Hematopoietic multipotent progenitor cell treated with erythropoietin and hydrocortisone succinate and interleukin-3 and kit ligand, for 4 days (in vitro differentiated cells): Measurements from ENCODE around the gene LYPD5.

ENCODE experiments used
- DNase-seq: peaks from one replicate; pipeline ENCODE4 v3.0.0-alpha.2; 2015

Gene LYPD5

GRCh38 chr19:43749898-43750297 is 52.3 kb downstream of the LYPD5 start:
- no peak for DNase-seq

DNA sequence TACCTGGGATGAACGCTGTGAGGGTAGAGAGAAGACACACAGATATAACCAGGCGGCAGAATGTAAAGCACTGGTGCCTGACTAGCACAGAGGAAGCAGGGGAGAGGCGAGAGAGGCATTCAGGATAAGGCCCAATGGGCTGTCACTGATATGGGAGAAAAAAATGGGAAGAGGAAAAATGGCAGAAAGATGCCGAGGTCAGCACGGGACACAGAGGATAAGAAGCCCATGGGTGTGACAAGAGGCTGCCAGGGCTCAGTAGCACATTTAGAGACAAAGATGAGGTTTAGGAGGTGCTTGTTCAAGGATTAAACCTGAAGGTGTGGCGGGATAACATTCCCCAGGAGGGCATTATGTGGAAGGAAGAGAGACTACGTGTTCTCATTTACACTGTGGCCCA is 53.1 kb downstream of the LYPD5 start:
- DNase-seq = no peak

DNA sequence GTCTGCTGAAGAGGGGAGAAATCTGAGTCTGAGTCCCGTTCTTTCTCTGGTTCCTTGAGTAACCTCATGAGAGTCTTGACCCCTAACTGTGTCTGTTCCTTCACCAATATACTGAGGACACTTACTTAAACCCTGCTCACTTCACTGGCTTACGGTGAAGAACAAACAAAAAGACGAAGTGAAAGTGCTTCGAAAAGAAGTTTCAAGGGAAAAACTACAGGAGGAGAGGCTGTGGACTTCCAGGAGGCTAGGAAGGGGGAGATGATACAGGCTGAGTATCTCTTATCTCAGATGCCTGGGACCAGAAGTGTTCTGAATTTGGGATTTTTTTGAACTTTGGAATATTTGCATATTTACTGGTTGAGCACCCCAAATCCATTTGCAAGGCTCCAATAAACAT is 53.6 kb downstream of the LYPD5 start:
- no peak for DNase-seq

DNA sequence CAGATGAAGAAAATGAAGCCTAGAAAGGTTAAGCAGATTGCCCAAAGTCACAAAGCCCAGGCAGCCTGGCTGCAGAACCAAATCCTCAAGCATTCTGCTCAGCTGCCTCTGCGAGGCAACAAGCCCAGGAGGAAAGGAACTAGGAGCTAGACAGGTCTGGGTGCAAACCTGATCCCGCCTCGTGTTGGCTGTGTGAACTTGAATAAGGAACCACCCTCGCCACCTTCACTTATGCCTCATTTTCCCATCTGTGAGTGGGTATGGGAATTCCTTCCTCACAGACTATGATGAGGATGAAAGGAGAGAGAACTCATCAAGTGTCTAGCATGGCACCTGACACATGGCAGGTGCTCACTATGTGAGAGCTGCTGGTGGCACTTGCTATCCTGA is 54.0 kb downstream of the LYPD5 start:
- DNase-seq = no peak

GRCh38 chr19:43747557-43748204 is 54.6 kb downstream of the LYPD5 start:
- no peak for DNase-seq
